ENCODE results near the gene FETUB.

DNA sequence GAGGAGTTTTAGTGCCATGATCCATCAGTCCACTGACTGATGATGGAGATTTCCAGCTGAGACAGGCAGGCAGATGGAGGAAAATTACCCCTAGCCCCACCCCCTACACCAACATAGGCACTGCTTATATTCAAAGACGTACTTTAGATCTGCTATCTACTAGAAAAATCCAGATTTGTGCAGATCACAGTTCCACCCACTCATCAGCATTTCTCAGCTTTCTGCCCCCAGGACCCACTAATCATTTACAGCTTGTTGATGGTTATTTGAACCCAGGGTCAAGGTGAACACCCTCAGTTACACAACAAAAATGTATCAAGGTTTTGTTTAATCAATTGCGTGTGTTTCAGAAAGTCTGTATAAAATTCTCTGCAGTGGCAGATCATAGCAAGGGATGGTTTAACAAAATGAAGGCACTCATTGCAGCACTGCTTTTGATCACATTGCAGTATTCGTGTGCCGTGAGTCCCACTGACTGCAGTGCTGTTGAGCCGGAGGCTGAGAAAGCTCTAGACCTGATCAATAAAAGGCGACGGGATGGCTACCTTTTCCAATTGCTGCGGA, 25.5 kb downstream of the FETUB start, which contains the start of gene HRG:
- no peak for TF ChIP-seq CTCF (IDR thresholded peaks at IDR 0.05; ENCODE audit: insufficient read depth, low read length)
- TF ChIP-seq POLR2AphosphoS5 (IDR thresholded peaks at IDR 0.05; ENCODE audit: low read depth), result no peak
